Gastroesophageal sphincter (tissue), 3 donors: ENCODE measurements around the gene CTDSPL2.

Experiments used
- EP300 ChIP-seq: sonication (generic); formaldehyde crosslinking; IDR thresholded peaks from one replicate; pipeline ENCODE4 v1.6.1; 2017; ENCODE audit warnings: antibody characterized with exemption, mild to moderate bottlenecking
- POLR2A ChIP-seq, 2 donors: fragments of 450-650 bp; IDR thresholded peaks; one replicate each; pipeline ENCODE4 v1.6.1; 2017; ENCODE audit warnings: antibody characterized with exemption in 2 of 2, mild to moderate bottlenecking in 2 of 2, moderate library complexity in 1 of 2
- TF ChIP-seq, protein P1 (sequence below), 4 experiments: fragments of 200-600 bp in 2 of 4; fragments of 450-650 bp in 2 of 4; sonication (generic) in 1 of 4; IDR thresholded peaks; one replicate each; pipeline ENCODE4 v1.5.1; 2017 to 2019; ENCODE audit warnings: antibody characterized with exemption in 4 of 4, mild to moderate bottlenecking in 2 of 4, moderate library complexity in 2 of 4

DNA sequence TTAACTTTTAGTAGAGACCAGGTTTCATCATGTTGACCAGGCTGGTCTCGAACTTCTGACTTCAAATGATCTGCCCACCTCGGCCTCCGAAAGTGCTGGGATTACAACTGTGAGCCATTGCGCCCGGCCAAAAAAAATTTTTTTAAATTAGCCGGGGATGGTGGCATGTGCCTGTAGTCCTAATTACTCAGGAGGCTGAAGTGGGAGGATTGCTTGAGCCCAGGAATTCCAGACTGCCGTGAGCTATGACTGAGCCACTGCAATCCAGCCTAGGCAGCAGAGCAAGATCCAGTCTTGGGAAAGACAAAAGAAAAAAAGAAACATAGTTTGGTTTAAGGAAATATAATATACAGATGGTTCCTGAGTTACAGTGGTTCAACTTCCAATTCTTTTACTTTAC is 64.6 kb downstream of the CTDSPL2 start:
- no peak for TF ChIP-seq EP300
- no peak for TF ChIP-seq POLR2A (IDR thresholded peaks at IDR 0.05)
- TF ChIP-seq, protein P1, sequence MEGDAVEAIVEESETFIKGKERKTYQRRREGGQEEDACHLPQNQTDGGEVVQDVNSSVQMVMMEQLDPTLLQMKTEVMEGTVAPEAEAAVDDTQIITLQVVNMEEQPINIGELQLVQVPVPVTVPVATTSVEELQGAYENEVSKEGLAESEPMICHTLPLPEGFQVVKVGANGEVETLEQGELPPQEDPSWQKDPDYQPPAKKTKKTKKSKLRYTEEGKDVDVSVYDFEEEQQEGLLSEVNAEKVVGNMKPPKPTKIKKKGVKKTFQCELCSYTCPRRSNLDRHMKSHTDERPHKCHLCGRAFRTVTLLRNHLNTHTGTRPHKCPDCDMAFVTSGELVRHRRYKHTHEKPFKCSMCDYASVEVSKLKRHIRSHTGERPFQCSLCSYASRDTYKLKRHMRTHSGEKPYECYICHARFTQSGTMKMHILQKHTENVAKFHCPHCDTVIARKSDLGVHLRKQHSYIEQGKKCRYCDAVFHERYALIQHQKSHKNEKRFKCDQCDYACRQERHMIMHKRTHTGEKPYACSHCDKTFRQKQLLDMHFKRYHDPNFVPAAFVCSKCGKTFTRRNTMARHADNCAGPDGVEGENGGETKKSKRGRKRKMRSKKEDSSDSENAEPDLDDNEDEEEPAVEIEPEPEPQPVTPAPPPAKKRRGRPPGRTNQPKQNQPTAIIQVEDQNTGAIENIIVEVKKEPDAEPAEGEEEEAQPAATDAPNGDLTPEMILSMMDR (IDR thresholded peaks at IDR 0.05): no peak
